HuH-7 (cell line): ENCODE data around the gene BAG2.
A peak's percentile ranks its signal among the peaks of the same experiment; 100 is the strongest.

Experiments used
- DNase-seq: peaks from one replicate; pipeline ENCODE4 v3.0.0; 2011; ENCODE audit warnings: low spot score

The BAG2 gene

DNA sequence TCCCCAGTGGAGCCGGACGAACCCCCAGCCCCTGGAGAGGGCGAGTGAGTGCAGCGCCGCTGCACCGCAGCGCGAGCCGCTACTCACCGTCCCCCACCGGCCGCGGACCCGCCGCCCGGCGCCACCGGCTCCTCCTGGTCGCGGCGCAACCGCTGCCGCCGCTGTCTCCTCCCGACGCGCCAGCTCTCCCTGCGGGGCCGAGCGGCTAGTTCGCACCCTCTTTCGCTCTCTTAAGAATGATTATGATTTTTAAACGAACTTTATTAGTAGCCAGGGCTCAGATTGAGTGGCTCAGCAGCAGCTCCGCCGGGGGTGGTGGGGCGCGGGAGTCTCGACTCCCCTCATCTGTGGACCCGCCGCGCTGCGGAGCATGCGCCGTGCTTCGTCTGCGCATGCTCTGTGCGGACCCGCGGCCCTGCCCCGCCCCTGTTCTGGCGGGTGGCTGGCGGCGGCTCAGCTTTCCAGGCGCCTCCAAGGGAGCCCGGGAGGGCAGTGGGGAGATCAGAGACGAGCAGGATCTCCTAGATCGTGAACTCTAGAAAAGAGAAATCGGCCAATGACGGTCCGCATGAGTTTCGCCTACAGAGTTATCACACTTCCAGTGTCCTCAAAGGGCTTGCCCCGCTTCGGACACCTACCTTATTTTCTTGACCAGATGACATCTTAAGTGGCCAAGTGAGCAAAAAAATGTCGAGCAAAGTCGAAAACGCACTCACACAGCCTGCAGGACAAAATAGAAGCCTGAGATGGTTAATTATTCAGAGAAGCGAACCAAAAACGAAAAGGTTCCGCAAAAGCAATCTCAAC, 50.0 kb downstream of the BAG2 start, which contains the start of gene RAB23:
Gene RAB23, minus strand, starts transcription at position 372 of the 807 bp plus-strand sequence. CDS start 11,927 bp downstream, outside the sequence.
- DNase-seq: peak; percentile 74

DNA sequence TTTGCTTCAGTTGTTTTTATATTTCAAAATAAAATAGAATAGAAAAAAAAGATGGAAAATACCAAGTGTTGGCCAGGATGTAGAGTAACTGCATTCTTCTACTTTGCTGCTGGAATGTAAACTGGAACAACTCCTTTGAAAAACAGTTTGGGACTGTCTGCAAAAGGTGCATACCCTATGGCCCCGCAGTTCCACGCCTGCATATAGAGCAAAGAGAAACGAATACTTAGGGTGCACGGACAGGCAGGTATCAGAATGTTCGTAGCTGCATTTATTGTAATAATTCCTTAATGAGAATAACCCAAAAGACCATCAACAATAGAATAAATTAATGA, 50.6 kb downstream of the BAG2 start:
- DNase-seq: no peak

DNA sequence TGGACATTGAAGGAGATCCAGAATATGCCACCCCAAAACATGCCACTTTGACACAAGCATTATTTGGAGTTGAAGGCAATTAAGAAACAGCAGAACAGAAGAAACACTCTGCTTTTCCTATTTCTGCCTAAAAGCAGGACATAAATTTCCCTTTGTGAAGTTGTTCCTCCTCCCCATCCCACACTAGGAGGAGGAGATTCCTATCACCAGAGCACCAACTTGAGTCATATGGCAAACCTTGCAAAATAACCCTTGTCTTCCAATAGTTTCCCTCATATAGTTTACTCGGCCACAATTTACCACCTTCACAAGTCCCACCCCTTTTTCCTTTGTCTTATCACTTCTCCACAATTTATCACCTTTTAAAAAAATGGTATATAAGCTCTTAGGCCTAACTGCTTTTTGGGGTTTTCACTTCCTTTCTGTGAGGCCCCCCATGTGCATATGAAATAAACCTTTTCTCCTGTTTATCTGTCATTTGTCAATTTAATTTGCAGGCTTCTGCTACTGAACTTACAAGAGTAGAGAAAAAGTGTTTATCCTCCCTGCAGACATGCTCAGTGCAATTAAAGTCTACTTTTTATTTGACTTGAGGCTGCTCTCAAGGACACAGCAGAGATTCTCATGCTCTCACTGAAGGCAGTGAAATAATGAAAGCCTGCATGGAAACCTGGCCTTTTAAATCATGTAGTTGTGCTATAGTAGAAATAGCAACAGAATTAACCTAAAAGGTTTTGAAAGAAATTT, 52.8 kb downstream of the BAG2 start:
- no peak for DNase-seq

DNA sequence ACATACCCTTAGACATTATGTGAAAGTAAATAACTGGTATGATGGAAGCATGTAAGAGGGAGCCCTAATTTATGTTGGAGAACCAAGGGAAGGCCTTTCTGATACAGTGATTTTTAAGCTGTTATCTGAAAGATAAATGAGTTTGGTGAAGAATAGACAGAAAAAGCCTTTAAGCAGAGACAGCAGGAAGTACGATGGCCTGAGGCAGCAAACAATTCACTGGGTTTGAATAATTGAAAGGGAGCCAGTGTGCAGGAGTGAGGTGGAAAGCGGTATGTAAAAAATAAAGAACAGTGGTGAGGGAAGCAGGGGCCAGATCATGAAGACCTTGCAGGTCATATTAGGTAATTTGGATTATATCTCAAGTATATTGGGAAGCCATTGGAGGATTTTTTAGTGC, 54.1 kb downstream of the BAG2 start:
- DNase-seq: no peak
